ENCODE results near the gene PLET1.

Gene PLET1

DNA sequence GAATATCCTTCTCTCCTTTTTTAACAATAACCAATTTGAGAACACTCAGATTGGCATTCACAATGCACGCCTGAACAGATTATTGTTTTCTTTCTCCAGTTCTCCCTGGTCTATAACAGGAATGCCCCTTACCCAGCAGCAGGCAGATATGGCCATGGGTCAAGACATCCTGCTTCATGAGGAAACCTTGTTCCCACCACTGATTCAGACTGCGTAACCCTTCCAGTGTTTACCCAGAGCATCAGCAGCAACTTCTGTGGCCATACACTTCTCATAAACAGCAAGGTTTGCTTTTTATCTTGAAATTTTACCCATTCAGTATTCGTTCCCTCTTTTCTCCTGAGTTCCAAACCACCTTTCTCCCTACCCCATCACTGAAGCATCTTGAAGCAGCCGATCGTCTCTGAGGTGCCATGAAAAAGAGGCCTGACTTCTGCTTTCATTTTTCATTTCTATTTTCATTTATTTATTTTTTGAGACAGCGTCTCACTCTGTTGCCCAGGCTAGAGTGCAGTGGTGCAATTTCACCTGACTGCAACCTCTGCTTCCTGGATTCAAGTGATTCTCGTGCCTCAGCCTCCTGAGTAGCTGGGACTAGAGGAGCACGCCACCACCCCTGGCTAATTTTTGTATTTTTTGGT is 24.8 kb downstream of the PLET1 start:
- Mint-ChIP-seq H3K36me3 (ENCODE audit: low read depth) (peaks cover 55% of the 10 kb centered on the region), H3K4me1 (no peaks in the 10 kb centered on the region)

DNA sequence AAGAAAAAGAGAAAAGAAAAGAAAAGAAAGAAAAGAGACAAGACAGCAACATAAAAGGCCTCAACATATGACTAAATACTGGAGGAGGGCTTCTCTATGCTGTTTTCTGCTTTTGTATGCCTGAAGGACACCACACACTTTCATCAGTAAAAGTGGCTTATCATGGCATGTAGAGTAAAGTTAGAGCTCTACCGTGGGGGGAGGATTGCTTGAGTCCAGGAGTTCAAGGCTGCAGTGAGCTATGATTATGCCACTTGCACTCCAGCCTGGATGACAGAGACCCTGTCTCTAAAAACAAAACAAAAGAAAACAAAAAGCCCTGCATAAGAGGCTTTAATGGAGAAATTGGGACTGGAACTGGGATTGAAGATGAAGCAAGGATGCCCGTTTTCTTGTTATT is 28.7 kb downstream of the PLET1 start:
- Mint-ChIP-seq H3K36me3 (ENCODE audit: low read depth) (peaks cover 47% of the 10 kb centered on the region), H3K4me1 (peaks cover 15% of the 10 kb centered on the region), H3K27ac (no peak overlapping the region), H3K4me3 (no peak overlapping the region), H3K27me3 (ENCODE audit: low read depth, poor library complexity) (no peaks in the 10 kb centered on the region), H3K9me3 (no peaks in the 10 kb centered on the region)
- TF ChIP-seq, protein P1, sequence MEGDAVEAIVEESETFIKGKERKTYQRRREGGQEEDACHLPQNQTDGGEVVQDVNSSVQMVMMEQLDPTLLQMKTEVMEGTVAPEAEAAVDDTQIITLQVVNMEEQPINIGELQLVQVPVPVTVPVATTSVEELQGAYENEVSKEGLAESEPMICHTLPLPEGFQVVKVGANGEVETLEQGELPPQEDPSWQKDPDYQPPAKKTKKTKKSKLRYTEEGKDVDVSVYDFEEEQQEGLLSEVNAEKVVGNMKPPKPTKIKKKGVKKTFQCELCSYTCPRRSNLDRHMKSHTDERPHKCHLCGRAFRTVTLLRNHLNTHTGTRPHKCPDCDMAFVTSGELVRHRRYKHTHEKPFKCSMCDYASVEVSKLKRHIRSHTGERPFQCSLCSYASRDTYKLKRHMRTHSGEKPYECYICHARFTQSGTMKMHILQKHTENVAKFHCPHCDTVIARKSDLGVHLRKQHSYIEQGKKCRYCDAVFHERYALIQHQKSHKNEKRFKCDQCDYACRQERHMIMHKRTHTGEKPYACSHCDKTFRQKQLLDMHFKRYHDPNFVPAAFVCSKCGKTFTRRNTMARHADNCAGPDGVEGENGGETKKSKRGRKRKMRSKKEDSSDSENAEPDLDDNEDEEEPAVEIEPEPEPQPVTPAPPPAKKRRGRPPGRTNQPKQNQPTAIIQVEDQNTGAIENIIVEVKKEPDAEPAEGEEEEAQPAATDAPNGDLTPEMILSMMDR (IDR thresholded peaks at IDR 0.05), result no peak
- DNase-seq, result no peak

More for the DNA sequence above, 24.8 kb downstream of the PLET1 start:
- Mint-ChIP-seq H3K27me3 (ENCODE audit: low read depth, poor library complexity) (no peaks in the 10 kb centered on the region), H3K27ac (no peak overlapping the region), H3K9me3 (no peaks in the 10 kb centered on the region), H3K4me3 (no peak overlapping the region)
- TF ChIP-seq, protein P1 (IDR thresholded peaks at IDR 0.05), result no peak
- DNase-seq, result no peak

DNA sequence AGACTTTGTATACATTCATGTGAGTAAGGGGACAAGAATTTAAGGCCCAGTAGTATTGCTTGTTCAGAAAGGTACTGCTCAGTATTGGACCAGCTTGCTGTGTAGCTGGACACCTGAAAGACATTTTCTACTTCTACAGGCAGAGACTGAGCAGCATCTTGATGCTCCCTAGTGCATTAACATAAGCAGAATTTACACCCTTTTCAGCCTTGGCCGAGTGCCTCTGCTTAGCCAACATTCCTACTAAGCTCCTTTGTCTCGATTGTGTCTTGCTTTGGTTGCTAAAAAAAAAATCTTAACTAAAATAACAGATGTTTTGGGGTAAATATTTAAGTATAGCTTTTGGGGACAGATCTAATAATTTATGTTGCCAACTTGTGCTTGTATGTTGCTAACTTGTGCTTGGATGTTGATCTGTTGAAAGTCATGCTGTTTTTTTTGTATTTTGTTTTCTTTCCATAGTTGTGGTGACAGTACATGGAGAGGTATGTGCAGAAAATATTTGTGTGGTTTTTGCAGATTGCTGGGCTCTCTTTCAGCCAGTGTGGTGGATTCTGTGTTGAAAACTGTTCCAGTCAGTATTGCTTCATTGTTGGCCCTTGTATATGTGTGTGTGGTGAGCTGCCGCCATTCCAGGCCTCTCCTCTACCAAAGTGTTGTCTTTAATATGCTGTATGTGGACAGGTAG is 30.8 kb downstream of the PLET1 start:
- Mint-ChIP-seq H3K9me3 (peaks cover 2% of the 10 kb centered on the region), H3K4me1 (peaks cover 18% of the 10 kb centered on the region), H3K27me3 (ENCODE audit: low read depth, poor library complexity) (peaks cover 3% of the 10 kb centered on the region), H3K27ac (peak overlapping the region; percentile 67), H3K36me3 (ENCODE audit: low read depth) (peaks cover 32% of the 10 kb centered on the region), H3K4me3 (no peak overlapping the region)
- TF ChIP-seq, protein P1 (IDR thresholded peaks at IDR 0.05), result no peak
- DNase-seq, result no peak

DNA sequence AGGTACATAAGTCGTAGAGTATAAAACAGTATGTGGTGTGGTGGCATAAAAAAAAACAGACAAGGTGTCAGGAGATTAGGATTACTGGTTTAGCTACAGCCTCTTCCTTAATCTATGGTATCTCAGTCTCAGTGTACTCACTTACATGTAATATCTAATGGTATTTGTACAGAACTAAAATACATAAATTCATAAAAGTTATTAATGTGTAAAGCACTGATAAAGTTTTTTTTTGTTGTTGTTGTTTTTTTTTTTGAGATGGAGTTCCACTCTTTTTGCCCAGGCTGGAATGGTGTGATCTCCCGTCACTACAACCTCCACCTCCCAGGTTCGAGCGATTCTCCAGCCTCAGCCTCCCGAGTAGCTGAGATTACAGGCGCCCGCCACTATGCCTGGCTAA is 31.5 kb downstream of the PLET1 start:
- no peak for DNase-seq
- peaks cover 32% of the 10 kb centered on the region for H3K36me3 Mint-ChIP-seq (ENCODE audit: low read depth)
- H3K9me3 Mint-ChIP-seq, result peaks cover 9% of the 10 kb centered on the region
- no peak overlapping the region for H3K27ac Mint-ChIP-seq
- TF ChIP-seq, protein P1 (IDR thresholded peaks at IDR 0.05), result no peak
- no peak overlapping the region for H3K4me3 Mint-ChIP-seq
- peaks cover 10% of the 10 kb centered on the region for H3K27me3 Mint-ChIP-seq (ENCODE audit: low read depth, poor library complexity)
- peaks cover 18% of the 10 kb centered on the region for H3K4me1 Mint-ChIP-seq

DNA sequence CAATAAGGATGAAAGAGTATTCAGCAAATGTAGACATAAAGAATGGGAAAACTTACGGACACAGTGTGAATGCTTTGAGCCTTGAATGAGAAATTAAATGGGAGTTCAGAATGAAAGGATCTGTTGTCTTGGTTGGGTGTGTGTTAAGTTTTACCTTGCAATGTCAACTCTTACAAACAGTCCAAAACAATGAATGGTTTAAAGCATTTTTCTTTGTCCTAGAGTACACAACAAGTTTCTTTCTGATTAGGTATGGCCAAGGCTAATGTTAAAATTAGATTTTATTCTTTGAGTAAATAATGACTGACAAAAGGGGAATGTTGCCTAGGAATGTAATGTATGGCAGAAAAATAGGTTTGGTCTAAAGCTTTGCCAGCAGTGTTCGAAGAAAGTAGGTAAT is 32.0 kb downstream of the PLET1 start:
- TF ChIP-seq, protein P1 (IDR thresholded peaks at IDR 0.05), result no peak
- H3K27ac Mint-ChIP-seq, result no peak overlapping the region
- H3K4me1 Mint-ChIP-seq, result peaks cover 18% of the 10 kb centered on the region
- peaks cover 13% of the 10 kb centered on the region for H3K9me3 Mint-ChIP-seq
- H3K36me3 Mint-ChIP-seq (ENCODE audit: low read depth), result peaks cover 32% of the 10 kb centered on the region
- H3K4me3 Mint-ChIP-seq, result peak overlapping the region; percentile 88
- peaks cover 13% of the 10 kb centered on the region for H3K27me3 Mint-ChIP-seq (ENCODE audit: low read depth, poor library complexity)
- DNase-seq, result no peak

DNA sequence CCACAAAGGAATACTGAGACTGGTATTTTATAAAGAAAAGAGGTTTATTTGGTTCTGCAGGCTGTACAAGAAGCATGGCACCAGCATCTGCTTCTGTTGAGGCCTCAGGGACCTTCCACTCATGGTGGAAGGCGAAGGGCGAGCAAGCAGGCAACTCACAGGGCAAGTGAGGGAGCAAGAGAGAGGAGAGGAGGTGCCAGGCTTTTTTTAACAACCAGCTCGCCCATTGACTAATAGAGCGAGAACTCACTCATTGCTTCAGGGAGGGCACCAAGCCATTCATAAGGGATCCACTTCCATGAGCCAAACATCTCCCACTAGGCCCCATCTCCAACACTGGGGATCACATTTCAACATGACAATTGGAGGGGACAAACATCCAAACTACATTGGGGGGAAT is 33.2 kb downstream of the PLET1 start:
- peaks cover 13% of the 10 kb centered on the region for H3K9me3 Mint-ChIP-seq
- H3K27ac Mint-ChIP-seq, result no peak overlapping the region
- peak overlapping the region; percentile 88 for H3K4me3 Mint-ChIP-seq
- peaks cover 32% of the 10 kb centered on the region for H3K36me3 Mint-ChIP-seq (ENCODE audit: low read depth)
- TF ChIP-seq, protein P1 (IDR thresholded peaks at IDR 0.05), result no peak
- peaks cover 18% of the 10 kb centered on the region for H3K27me3 Mint-ChIP-seq (ENCODE audit: low read depth, poor library complexity)
- DNase-seq, result no peak
- H3K4me1 Mint-ChIP-seq, result peaks cover 18% of the 10 kb centered on the region
